ENCODE results near the gene SYNDIG1. TPM values are rescaled to one million over a fixed set of nuclear protein-coding genes. Genes with fewer than 3 reads are reported as not detected.

The SYNDIG1 gene
- total and polyA plus RNA-seq, 2 of the 4 experiments (the other 2 are of a cell fraction), result not detected

GRCh38 chr20:24640686-24641085 is 171.3 kb downstream of the SYNDIG1 start:
- H3K4ac ChIP-seq (ENCODE audit: low read depth, low read length), result no peak overlapping the region
- H3K9me1 ChIP-seq (ENCODE audit: insufficient read depth, low read length), result no peaks in the 10 kb centered on the region
- no TSS peak for BruUV-seq (replicated peaks)
- no peak overlapping the region for H2BK20ac ChIP-seq (ENCODE audit: low read depth, low read length)
- in situ Hi-C loops (cut with MboI; ENCODE audit: low sequenced_read_pairs), result loop anchor here (25.0 kb wide), 1 partner anchor 747 kb away; the partner anchor contains the start of gene ABHD12
- no peak overlapping the region for H2AK9ac ChIP-seq (replicated peaks; ENCODE audit: low read depth, low read length, poor library complexity)
- no peak overlapping the region for H4K8ac ChIP-seq (ENCODE audit: low read depth in 2 of 2, low read length in 2 of 2)
- ChIA-PET POLR2A (ENCODE audit: unreplicated experiment) (no interaction called here), CTCF (no interaction called here)
- H3K4me1 ChIP-seq (ENCODE audit: control insufficient read depth, insufficient read depth, low read length), result peaks cover 3% of the 10 kb centered on the region; the same call in 1 of the 2 replicates
- no peak overlapping the region for H2AK5ac ChIP-seq (ENCODE audit: low read depth, low read length)
- no peaks in the 10 kb centered on the region for H3K79me1 ChIP-seq (ENCODE audit: low read depth in 1 of 2, low read length in 2 of 2)
- H3K56ac ChIP-seq (ENCODE audit: extremely low read depth, insufficient read depth, low read length), result no peak overlapping the region
- ATAC-seq (ENCODE audit: low read depth) (no peak), DNase-seq (no peak)
- H3K27me3 ChIP-seq (ENCODE audit: control insufficient read depth, insufficient read depth, low read length), result peaks cover 35% of the 10 kb centered on the region
- H2BK15ac ChIP-seq (ENCODE audit: low read depth, low read length), result no peak overlapping the region
- H3K14ac ChIP-seq (replicated peaks; ENCODE audit: low read depth, low read length), result no peak overlapping the region
- H4K91ac ChIP-seq (ENCODE audit: insufficient read depth, low read depth, low read length), result no peak overlapping the region
- H4K20me1 ChIP-seq (ENCODE audit: insufficient read depth, low read length), result no peaks in the 10 kb centered on the region
- H3K18ac ChIP-seq (ENCODE audit: low read depth, low read length), result no peak overlapping the region
- H3K23ac ChIP-seq (ENCODE audit: low read depth, low read length), result no peak overlapping the region
- WGBS, 2 experiments (ENCODE audit: extremely low coverage in 2 of 2, insufficient read length in 1 of 2), result 100% methylated on average over 1 of the region's 6 CpGs; no CpG with 5 or more reads in 1 of the 2 experiments
- no peaks in the 10 kb centered on the region; the same call in none of the 2 replicates for H3K9me3 ChIP-seq (ENCODE audit: control insufficient read depth, insufficient read depth, low read length)
- no peaks in the 10 kb centered on the region for H3K36me3 ChIP-seq (ENCODE audit: control insufficient read depth, insufficient read depth, low read length)
- TF ChIP-seq MXI1 (IDR thresholded peaks at IDR 0.05; ENCODE audit: borderline replicate concordance, low read depth, low read length), result no peak
- TF ChIP-seq RAD21 (IDR thresholded peaks at IDR 0.05; ENCODE audit: low read length), result no peak
- no peak for TF ChIP-seq NFE2L2 (IDR thresholded peaks at IDR 0.05; ENCODE audit: low read depth, low read length)
- no peak for TF ChIP-seq RCOR1 (IDR thresholded peaks at IDR 0.05; ENCODE audit: insufficient replicate concordance, low read length)
- TF ChIP-seq CHD1 (IDR thresholded peaks at IDR 0.05; ENCODE audit: low read depth, low read length), result no peak
- TF ChIP-seq POLR2A (IDR thresholded peaks at IDR 0.05; ENCODE audit: low read depth, low read length), result no peak
- TF ChIP-seq, protein P1, sequence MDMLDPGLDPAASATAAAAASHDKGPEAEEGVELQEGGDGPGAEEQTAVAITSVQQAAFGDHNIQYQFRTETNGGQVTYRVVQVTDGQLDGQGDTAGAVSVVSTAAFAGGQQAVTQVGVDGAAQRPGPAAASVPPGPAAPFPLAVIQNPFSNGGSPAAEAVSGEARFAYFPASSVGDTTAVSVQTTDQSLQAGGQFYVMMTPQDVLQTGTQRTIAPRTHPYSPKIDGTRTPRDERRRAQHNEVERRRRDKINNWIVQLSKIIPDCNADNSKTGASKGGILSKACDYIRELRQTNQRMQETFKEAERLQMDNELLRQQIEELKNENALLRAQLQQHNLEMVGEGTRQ (IDR thresholded peaks at IDR 0.05; ENCODE audit: low read depth, low read length), result no peak
- TF ChIP-seq CEBPB (IDR thresholded peaks at IDR 0.05; ENCODE audit: low read depth, low read length), result no peak
- TF ChIP-seq MAFK (IDR thresholded peaks at IDR 0.05; ENCODE audit: low read depth, low read length), result no peak
- no peak for TF ChIP-seq FOS (IDR thresholded peaks at IDR 0.05; ENCODE audit: low read depth, low read length)
- TF ChIP-seq ELK1 (IDR thresholded peaks at IDR 0.05; ENCODE audit: borderline replicate concordance, low read depth, low read length), result no peak
- TF ChIP-seq, protein P2, sequence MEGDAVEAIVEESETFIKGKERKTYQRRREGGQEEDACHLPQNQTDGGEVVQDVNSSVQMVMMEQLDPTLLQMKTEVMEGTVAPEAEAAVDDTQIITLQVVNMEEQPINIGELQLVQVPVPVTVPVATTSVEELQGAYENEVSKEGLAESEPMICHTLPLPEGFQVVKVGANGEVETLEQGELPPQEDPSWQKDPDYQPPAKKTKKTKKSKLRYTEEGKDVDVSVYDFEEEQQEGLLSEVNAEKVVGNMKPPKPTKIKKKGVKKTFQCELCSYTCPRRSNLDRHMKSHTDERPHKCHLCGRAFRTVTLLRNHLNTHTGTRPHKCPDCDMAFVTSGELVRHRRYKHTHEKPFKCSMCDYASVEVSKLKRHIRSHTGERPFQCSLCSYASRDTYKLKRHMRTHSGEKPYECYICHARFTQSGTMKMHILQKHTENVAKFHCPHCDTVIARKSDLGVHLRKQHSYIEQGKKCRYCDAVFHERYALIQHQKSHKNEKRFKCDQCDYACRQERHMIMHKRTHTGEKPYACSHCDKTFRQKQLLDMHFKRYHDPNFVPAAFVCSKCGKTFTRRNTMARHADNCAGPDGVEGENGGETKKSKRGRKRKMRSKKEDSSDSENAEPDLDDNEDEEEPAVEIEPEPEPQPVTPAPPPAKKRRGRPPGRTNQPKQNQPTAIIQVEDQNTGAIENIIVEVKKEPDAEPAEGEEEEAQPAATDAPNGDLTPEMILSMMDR (conservative IDR thresholded peaks at IDR 0.05; ENCODE audit: low read depth, low read length), result no peak
- TF ChIP-seq SMC3 (IDR thresholded peaks at IDR 0.05; ENCODE audit: low read depth, low read length), result no peak
- no peak overlapping the region for H2BK120ac ChIP-seq (ENCODE audit: low read depth, low read length)
- no peak overlapping the region for H3K9ac ChIP-seq (ENCODE audit: low read depth, low read length)
- no peak overlapping the region for H2BK5ac ChIP-seq (ENCODE audit: low read depth, low read length, poor library complexity, severe bottlenecking)
- intact Hi-C loops (cut with micrococcal nuclease), result no loop called here
- no peak overlapping the region for H3K4me3 ChIP-seq (ENCODE audit: insufficient read depth, low read depth, low read length)
- no peak overlapping the region for H3K27ac ChIP-seq (ENCODE audit: insufficient read depth, low read length)
- no peak overlapping the region for H4K5ac ChIP-seq (ENCODE audit: low read depth, low read length)
- dilution Hi-C loops (cut with HindIII; ENCODE audit: low sequenced_read_pairs, unreplicated experiment), result no loop called here
- peak overlapping the region; percentile 15 for H2AFZ ChIP-seq (replicated peaks; ENCODE audit: low read length, poor library complexity)
- no peak overlapping the region for H3K4me2 ChIP-seq (ENCODE audit: low read depth, low read length)

Data from IMR-90 (cell line).